ENCODE data around the gene AMBRA1.
A peak's percentile ranks its signal among the peaks of the same experiment; 100 is the strongest.

The AMBRA1 gene

GRCh38 chr11:46363031-46363407 lies 230.8 kb downstream of the AMBRA1 start:
- Histone ChIP-seq H3K9me3 (ENCODE audit: insufficient read depth, low read depth, low read length) (no peaks in the 10 kb centered on the region), H3K36me3 (ENCODE audit: insufficient read depth, low read depth, low read length) (peaks cover 3% of the 10 kb centered on the region; the same call in 1 of the 2 replicates), H3K27ac (ENCODE audit: low read length) (no peak overlapping the region), H3K4me3 (ENCODE audit: low read length) (no peak overlapping the region), H3K4me1 (ENCODE audit: insufficient read depth, low read length) (peaks cover 10% of the 10 kb centered on the region; the same call in 1 of the 2 replicates), H3K9ac (ENCODE audit: low read depth, low read length) (no peak overlapping the region), H3K27me3 (ENCODE audit: insufficient read depth, low read length) (no peaks in the 10 kb centered on the region)

DNA sequence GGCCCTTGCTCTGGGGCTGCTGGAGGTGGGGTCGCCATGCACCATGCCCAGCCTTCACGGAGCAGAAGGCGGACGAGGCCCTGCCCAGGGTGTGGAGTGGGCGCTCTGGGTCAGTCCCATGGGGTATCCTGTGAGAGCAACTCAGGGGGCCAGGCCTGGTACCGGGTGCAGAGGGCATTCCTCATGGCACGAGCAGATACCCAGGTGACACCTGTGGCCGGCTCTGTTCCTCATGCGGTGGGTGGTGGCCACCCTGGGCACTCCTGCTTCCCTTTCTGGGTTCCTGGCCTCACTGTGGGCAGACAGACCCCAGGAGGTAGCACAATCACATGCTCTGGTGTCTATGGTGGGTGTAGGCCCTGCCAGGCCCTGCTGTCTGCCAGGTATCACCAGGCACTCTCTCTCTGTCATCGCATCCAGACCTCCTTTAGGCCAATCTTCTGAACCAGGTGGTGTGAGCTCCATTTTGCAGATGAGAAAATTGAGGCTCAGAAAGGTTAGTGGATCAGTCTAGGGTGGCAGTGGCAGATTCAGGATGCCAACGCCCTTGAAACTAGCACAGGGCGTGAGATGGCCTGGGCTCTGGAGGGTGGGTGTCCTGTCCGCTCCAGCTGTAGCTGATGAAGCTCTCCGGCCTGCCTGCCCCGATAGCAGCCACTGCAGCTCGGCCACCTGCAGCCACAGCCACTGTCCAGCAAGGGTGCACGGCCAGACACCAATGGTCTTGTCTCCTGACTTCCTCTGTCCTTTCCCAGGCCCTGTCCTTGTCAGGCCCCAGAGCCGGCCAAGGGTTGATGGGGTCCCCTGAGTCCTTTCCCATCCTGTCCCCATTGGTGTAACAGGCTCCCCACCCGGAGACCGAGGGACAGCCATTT lies 231.4 kb downstream of the AMBRA1 start:
- Histone ChIP-seq H3K27ac (ENCODE audit: low read length) (no peak overlapping the region), H3K4me1 (ENCODE audit: insufficient read depth, low read length) (peaks cover 10% of the 10 kb centered on the region; the same call in 1 of the 2 replicates), H3K9ac (ENCODE audit: low read depth, low read length) (no peak overlapping the region)

GRCh38 chr11:46361283-46362155 lies 232.3 kb downstream of the AMBRA1 start:
- no peaks in the 10 kb centered on the region for H3K27me3 ChIP-seq (ENCODE audit: insufficient read depth, low read length)
- H3K9me3 ChIP-seq (ENCODE audit: insufficient read depth, low read depth, low read length), result no peaks in the 10 kb centered on the region
- peak overlapping the region; percentile 37; the same call in 1 of the 2 replicates for H3K9ac ChIP-seq (ENCODE audit: low read depth, low read length)
- peak overlapping the region; percentile 0 for H3K27ac ChIP-seq (ENCODE audit: low read length)
- no peak overlapping the region for H3K4me3 ChIP-seq (ENCODE audit: low read length)
- H3K36me3 ChIP-seq (ENCODE audit: insufficient read depth, low read depth, low read length), result peaks cover 1% of the 10 kb centered on the region; the same call in 1 of the 2 replicates
- peaks cover 16% of the 10 kb centered on the region; the same call in 1 of the 2 replicates for H3K4me1 ChIP-seq (ENCODE audit: insufficient read depth, low read length)

More for the DNA sequence above, 231.4 kb downstream of the AMBRA1 start:
- Histone ChIP-seq H3K27me3 (ENCODE audit: insufficient read depth, low read length) (no peaks in the 10 kb centered on the region), H3K36me3 (ENCODE audit: insufficient read depth, low read depth, low read length) (no peaks in the 10 kb centered on the region), H3K9me3 (ENCODE audit: insufficient read depth, low read depth, low read length) (no peaks in the 10 kb centered on the region), H3K4me3 (ENCODE audit: low read length) (no peak overlapping the region)

- Histone ChIP-seq H3K27me3 (ENCODE audit: insufficient read depth, low read length) (no peaks in the 10 kb centered on the region), H3K4me1 (ENCODE audit: insufficient read depth, low read length) (peaks cover 16% of the 10 kb centered on the region; the same call in 1 of the 2 replicates), H3K36me3 (ENCODE audit: insufficient read depth, low read depth, low read length) (peaks cover 6% of the 10 kb centered on the region; the same call in 1 of the 2 replicates), H3K27ac (ENCODE audit: low read length) (peak overlapping the region; percentile 0), H3K9me3 (ENCODE audit: insufficient read depth, low read depth, low read length) (no peaks in the 10 kb centered on the region), H3K9ac (ENCODE audit: low read depth, low read length) (peak overlapping the region; percentile 37; the same call in 1 of the 2 replicates), H3K4me3 (ENCODE audit: low read length) (no peak overlapping the region)
Observed at GRCh38 chr11:46360878-46361277, 232.9 kb downstream of the AMBRA1 start.

DNA sequence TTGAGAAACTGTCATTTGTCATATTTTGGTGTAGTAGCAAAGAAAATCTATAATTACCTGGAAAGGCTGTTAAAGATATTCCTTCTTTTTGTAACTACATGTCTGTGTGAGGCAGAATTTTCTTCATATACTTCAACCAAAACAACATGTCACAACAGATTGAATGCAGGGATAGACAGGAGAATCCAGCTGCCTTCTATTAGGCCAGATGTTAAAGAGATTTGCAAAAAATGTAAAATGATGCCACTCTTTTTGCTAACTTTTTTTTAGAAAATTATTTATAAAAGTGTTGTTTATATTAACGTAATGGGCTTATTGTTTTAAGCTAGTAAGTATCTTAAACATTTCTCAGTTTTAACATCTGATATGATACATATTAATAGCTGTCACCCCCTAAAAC lies 233.9 kb downstream of the AMBRA1 start:
- peaks cover 16% of the 10 kb centered on the region; the same call in 1 of the 2 replicates for H3K4me1 ChIP-seq (ENCODE audit: insufficient read depth, low read length)
- peaks cover 6% of the 10 kb centered on the region; the same call in 1 of the 2 replicates for H3K36me3 ChIP-seq (ENCODE audit: insufficient read depth, low read depth, low read length)
- no peaks in the 10 kb centered on the region for H3K9me3 ChIP-seq (ENCODE audit: insufficient read depth, low read depth, low read length)
- H3K27me3 ChIP-seq (ENCODE audit: insufficient read depth, low read length), result no peaks in the 10 kb centered on the region
- no peak overlapping the region for H3K27ac ChIP-seq (ENCODE audit: low read length)
- H3K4me3 ChIP-seq (ENCODE audit: low read length), result no peak overlapping the region
- H3K9ac ChIP-seq (ENCODE audit: low read depth, low read length), result no peak overlapping the region

DNA sequence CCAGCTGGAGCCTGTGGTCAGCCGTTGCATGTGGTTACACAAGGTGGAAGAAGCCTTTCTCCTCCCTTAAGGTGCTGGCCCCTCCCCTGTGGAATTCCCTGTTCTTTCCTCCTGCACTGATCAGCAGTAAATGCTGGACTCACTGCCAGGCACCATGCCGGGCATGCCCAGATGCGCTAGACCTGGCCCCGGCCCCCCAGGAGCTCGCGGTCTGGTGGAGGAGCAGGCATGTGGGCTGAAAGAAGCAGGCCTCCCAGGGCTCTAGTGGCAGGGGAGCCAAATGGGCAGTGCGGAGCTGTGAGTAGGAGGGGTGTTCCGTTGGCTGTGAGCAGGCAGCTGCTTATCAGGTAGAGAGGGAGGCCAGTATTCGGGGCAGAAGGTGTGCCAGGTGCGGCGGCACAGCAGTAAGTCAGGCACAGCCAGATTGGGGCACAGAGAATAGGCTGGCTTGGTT lies 236.3 kb downstream of the AMBRA1 start:
- H3K36me3 ChIP-seq (ENCODE audit: insufficient read depth, low read depth, low read length), result peaks cover 17% of the 10 kb centered on the region; the same call in 1 of the 2 replicates
- H3K9ac ChIP-seq (ENCODE audit: low read depth, low read length), result no peak overlapping the region
- H3K4me3 ChIP-seq (ENCODE audit: low read length), result no peak overlapping the region
- H3K27ac ChIP-seq (ENCODE audit: low read length), result no peak overlapping the region
- H3K9me3 ChIP-seq (ENCODE audit: insufficient read depth, low read depth, low read length), result no peaks in the 10 kb centered on the region
- peaks cover 16% of the 10 kb centered on the region; the same call in 1 of the 2 replicates for H3K4me1 ChIP-seq (ENCODE audit: insufficient read depth, low read length)
- no peaks in the 10 kb centered on the region for H3K27me3 ChIP-seq (ENCODE audit: insufficient read depth, low read length)

GRCh38 chr11:46356924-46357482 lies 236.8 kb downstream of the AMBRA1 start:
- H3K27me3 ChIP-seq (ENCODE audit: insufficient read depth, low read length), result no peaks in the 10 kb centered on the region
- no peak overlapping the region for H3K27ac ChIP-seq (ENCODE audit: low read length)
- peaks cover 17% of the 10 kb centered on the region; the same call in 1 of the 2 replicates for H3K4me1 ChIP-seq (ENCODE audit: insufficient read depth, low read length)
- no peak overlapping the region for H3K9ac ChIP-seq (ENCODE audit: low read depth, low read length)
- peaks cover 17% of the 10 kb centered on the region; the same call in 1 of the 2 replicates for H3K36me3 ChIP-seq (ENCODE audit: insufficient read depth, low read depth, low read length)
- H3K4me3 ChIP-seq (ENCODE audit: low read length), result no peak overlapping the region
- no peaks in the 10 kb centered on the region for H3K9me3 ChIP-seq (ENCODE audit: insufficient read depth, low read depth, low read length)

DNA sequence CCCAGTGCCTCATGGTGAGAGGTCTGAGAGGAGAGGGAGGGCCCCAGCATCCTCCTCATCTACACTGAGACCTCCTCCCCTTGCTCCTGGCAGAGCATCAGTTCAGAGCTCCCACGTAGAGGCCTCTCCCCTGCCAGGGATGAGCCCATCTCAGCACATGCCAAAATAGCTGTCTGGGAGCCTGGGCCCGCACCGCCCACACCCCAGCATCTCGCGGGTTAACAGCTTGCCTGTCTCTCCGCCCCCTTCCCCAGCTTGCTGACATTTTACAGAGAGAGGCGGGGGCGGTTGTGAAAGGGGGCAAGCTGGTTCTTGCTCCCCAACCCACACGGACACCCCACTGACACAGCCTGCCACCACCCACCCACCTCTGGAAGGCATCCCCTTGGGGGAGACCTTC lies 240.1 kb downstream of the AMBRA1 start:
- Histone ChIP-seq H3K4me3 (ENCODE audit: low read length) (no peak overlapping the region), H3K9ac (ENCODE audit: low read depth, low read length) (no peak overlapping the region), H3K27ac (ENCODE audit: low read length) (no peak overlapping the region), H3K27me3 (ENCODE audit: insufficient read depth, low read length) (no peaks in the 10 kb centered on the region), H3K4me1 (ENCODE audit: insufficient read depth, low read length) (peaks cover 25% of the 10 kb centered on the region), H3K36me3 (ENCODE audit: insufficient read depth, low read depth, low read length) (peaks cover 17% of the 10 kb centered on the region; the same call in 1 of the 2 replicates), H3K9me3 (ENCODE audit: insufficient read depth, low read depth, low read length) (no peaks in the 10 kb centered on the region)

DNA sequence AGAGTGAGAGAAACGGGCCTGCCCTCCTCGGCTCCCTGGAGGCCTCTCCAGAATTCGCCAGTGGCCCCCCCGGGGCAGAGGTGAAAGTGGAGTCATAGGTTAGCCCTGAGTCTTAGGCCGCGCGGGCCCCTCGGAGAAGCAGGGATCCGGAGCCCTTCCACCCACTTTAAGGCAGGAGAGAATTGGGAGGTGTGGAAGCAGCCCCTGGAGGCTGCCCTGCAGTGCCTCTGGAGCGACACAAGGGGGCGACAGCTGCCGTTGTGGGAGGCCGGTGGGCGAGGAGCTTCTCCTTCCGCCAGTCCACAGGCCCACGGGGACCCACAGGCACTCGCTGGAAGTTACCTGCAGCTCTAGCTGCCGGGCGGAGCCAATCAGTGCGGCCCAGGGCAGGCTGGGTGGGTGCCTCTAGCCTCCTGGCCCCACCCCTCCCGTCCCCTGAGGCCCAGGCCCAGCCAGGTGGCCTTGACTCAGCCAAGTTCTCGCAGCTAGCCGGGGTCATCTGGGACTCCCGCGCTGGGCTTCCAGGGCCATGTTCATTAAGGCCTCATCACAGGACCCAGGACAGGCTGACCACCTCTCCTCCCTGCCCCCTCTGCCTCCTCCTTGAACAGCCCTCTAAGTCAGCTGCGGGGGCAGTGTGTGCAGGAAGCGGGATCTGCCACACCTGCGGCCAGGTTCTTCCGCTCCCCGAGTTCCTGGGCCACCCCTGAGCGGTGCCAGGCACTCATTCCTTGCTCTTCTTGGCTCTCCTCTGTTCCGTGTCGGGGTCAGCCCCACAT lies 241.6 kb downstream of the AMBRA1 start:
- H3K4me3 ChIP-seq (ENCODE audit: low read length), result no peak overlapping the region
- H3K4me1 ChIP-seq (ENCODE audit: insufficient read depth, low read length), result peaks cover 33% of the 10 kb centered on the region
- peaks cover 17% of the 10 kb centered on the region; the same call in 1 of the 2 replicates for H3K36me3 ChIP-seq (ENCODE audit: insufficient read depth, low read depth, low read length)
- H3K9me3 ChIP-seq (ENCODE audit: insufficient read depth, low read depth, low read length), result no peaks in the 10 kb centered on the region
- peak overlapping the region; percentile 18 for H3K27ac ChIP-seq (ENCODE audit: low read length)
- H3K9ac ChIP-seq (ENCODE audit: low read depth, low read length), result peak overlapping the region; percentile 0; the same call in 1 of the 2 replicates
- H3K27me3 ChIP-seq (ENCODE audit: insufficient read depth, low read length), result no peaks in the 10 kb centered on the region

DNA sequence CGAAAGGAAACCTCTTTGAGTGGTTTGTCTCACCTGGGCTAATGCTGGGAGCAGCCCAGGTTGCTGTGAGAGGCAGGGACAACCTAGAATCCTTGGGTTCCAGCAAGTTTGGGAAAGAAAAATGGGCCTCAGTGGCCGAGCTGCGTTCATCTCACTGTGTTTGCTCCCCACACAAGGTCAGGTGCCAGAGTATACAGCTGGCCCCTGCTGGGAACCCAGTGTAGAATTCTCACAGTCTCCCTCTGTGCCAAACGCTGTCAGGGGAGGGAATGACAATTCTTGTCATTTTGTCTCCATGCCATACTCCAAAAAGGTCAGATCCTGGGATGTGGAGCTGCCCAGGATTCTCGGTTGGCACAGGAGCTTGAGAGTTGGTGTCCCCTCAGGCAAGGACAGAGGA lies 242.2 kb downstream of the AMBRA1 start:
- Histone ChIP-seq H3K27me3 (ENCODE audit: insufficient read depth, low read length) (peaks cover 4% of the 10 kb centered on the region), H3K9ac (ENCODE audit: low read depth, low read length) (no peak overlapping the region; the same call in 1 of the 2 replicates), H3K27ac (ENCODE audit: low read length) (no peak overlapping the region), H3K4me1 (ENCODE audit: insufficient read depth, low read length) (peaks cover 32% of the 10 kb centered on the region), H3K36me3 (ENCODE audit: insufficient read depth, low read depth, low read length) (peaks cover 16% of the 10 kb centered on the region; the same call in 1 of the 2 replicates), H3K9me3 (ENCODE audit: insufficient read depth, low read depth, low read length) (no peaks in the 10 kb centered on the region), H3K4me3 (ENCODE audit: low read length) (no peak overlapping the region)

Data from iPS-20b (cell line).